Caco-2 (cell line): ENCODE results near the gene MYO15B. TPM values are rescaled to one million over a fixed set of nuclear protein-coding genes. Genes with fewer than 3 reads are reported as not detected.

Experiments used
- BruUV-seq: library from RNA; stranded (reverse); fragments of 400-500 nt; replicated peaks from 2 replicates; lab custom pipeline; 2021; lab: Mats Ljungman, UMichigan
- CTCF ChIA-PET: fragments of 300-600 bp; sonication (Branson Sonifier 250); formaldehyde crosslinking; loops from one replicate; lab custom pipeline; 2022; ENCODE audit warnings: antibody characterized with exemption; lab: Charles Lee
- POLR2A ChIA-PET: fragments of 300-600 bp; sonication (Branson Sonifier 250); formaldehyde crosslinking; loops from one replicate; lab custom pipeline; 2022; ENCODE audit warnings: antibody characterized with exemption; lab: Charles Lee
- DNase-seq, 2 experiments: peaks; one replicate each; pipeline versions ENCODE4 v3.0.0 to v3.0.0-alpha.2; 2020 to 2022
- H3K27me3 ChIP-seq: replicated peaks from 2 replicates; pipeline ENCODE4 v1.6.0; 2011; ENCODE audit warnings: low read length; ENCODE audit not compliant: control insufficient read depth, insufficient read depth
- H3K36me3 ChIP-seq: 2 replicates; pipeline ENCODE4 v1.5.1; 2011; ENCODE audit warnings: low read length; ENCODE audit not compliant: control insufficient read depth, insufficient read depth
- H3K4me1 ChIP-seq: fragments of 250-450 bp; sonication (Bioruptor Pico); 2 replicates; pipeline ENCODE4 v1.5.1; 2020; ENCODE audit warnings: mild to moderate bottlenecking
- H3K4me3 ChIP-seq: 2 replicates; pipeline ENCODE4 v1.5.1; 2011; ENCODE audit warnings: low read depth, mild to moderate bottlenecking, control low read depth, low read length
- H3K9me3 ChIP-seq: fragments of 250-450 bp; sonication (Bioruptor Pico); 2 replicates; pipeline ENCODE4 v1.5.1; 2020; ENCODE audit warnings: mild to moderate bottlenecking, moderate library complexity
- H3K27ac Mint-ChIP-seq: one replicate; pipeline ENCODE4 v1.8.0; 2022; ENCODE audit warnings: mixed read lengths; ENCODE audit not compliant: unreplicated experiment
- H3K27me3 Mint-ChIP-seq: one replicate; pipeline ENCODE4 v1.8.0; 2022; ENCODE audit warnings: mixed read lengths; ENCODE audit not compliant: insufficient read depth, unreplicated experiment
- H3K36me3 Mint-ChIP-seq: one replicate; pipeline ENCODE4 v1.8.0; 2022; ENCODE audit warnings: mild to moderate bottlenecking, mixed read lengths; ENCODE audit not compliant: insufficient read depth, unreplicated experiment
- H3K4me1 Mint-ChIP-seq: one replicate; pipeline ENCODE4 v1.8.0; 2022; ENCODE audit warnings: low read depth, mixed read lengths; ENCODE audit not compliant: unreplicated experiment
- H3K4me3 Mint-ChIP-seq: one replicate; pipeline ENCODE4 v1.8.0; 2022; ENCODE audit warnings: mild to moderate bottlenecking, moderate library complexity, mixed read lengths; ENCODE audit not compliant: unreplicated experiment
- H3K9me3 Mint-ChIP-seq: one replicate; pipeline ENCODE4 v1.8.0; 2022; ENCODE audit warnings: mixed read lengths; ENCODE audit not compliant: unreplicated experiment
- intact Hi-C: fragments of 100-400 bp; cut with micrococcal nuclease; formaldehyde crosslinking; loops from one replicate; pipeline ENCODE4 v1.10.0; 2022; ENCODE audit not compliant: unreplicated experiment
- total RNA-seq: library from RNA; stranded (reverse); gene quantifications from 2 replicates; pipeline ENCODE4 v1.2.3, GENCODE V29; 2022
- TF ChIP-seq, protein P1 (sequence below), 2 experiments: fragments of 200-600 bp in 1 of 2; IDR thresholded peaks; 1 replicate in 1 of 2; 2 replicates in 1 of 2; pipeline versions ENCODE4 v1.5.1 to v1.8.0; 2011 to 2022; ENCODE audit warnings: antibody characterized with exemption in 1 of 2, control low read depth in 1 of 2, inconsistent platforms in 1 of 2, low read depth in 1 of 2, low read length in 1 of 2, mild to moderate bottlenecking in 1 of 2, moderate library complexity in 1 of 2; ENCODE audit not compliant: insufficient read depth in 1 of 2, severe bottlenecking in 1 of 2, unreplicated experiment in 1 of 2

The MYO15B gene
- total RNA-seq, 1 experiment from 2014 or later, result 12.3 TPM

DNA sequence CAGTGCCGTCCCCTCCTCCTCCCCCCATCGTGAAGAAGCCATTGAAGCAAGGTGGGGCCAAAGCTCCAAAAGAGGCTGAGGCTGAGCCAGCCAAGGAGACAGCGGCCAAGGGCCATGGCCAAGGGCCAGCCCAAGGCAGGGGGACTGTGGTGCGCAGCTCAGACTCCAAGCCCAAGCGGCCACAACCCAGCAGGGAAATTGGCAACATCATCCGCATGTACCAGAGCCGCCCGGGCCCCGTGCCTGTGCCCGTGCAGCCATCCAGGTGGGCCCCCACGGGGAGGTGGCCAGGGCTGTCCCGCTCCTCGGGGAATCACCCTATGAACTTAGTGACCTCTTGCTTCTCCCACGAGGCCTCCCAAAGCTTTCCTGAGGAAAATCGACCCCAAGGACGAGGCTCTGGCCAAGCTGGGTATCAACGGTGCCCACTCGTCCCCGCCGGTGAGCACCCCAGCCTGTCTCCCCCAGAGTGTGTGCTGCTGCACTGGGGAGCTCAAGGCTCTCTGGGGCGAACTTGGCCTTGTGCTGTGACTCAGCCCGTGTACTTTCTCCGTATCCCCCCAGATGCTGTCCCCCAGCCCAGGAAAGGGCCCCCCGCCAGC, 29.0 kb downstream of the MYO15B start:
- POLR2A ChIA-PET, result interaction anchor here (0.6 to 0.7 kb wide), 2 partner anchors 30 to 220 kb away, joined by 3 to 5 read pairs; no protein-coding TSS in a partner anchor
- BruUV-seq, result no TSS peak

DNA sequence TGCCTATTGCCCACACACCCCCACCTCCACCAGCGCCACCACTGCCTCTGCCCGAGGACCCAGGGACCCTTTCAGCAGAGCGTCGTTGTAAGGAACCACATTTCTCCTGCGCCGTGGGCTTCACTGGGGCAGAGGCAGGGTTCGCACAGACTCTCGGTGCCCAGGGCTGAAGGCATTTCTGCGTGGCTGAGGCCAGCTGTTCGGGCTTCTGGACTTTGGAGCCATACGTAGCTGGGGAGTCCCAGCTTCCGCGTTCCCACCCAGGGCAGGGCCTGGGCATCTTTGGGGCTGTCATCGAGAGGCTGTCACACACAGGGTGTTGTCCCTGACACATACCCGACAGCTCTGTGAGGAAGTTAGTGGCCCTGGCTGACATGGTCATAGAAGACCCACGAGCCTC, 29.6 kb downstream of the MYO15B start:
- peak in 1 of 2 experiments; percentile 72 for DNase-seq
- Histone ChIP-seq H3K27me3 (no peaks in the 10 kb centered on the region), H3K36me3 (no peaks in the 10 kb centered on the region), H3K4me3 (no peak overlapping the region), H3K9me3 (no peaks in the 10 kb centered on the region), H3K4me1 (peaks cover 21% of the 10 kb centered on the region)
- H3K9me3 Mint-ChIP-seq, result no peaks in the 10 kb centered on the region
- TF ChIP-seq, protein P1, sequence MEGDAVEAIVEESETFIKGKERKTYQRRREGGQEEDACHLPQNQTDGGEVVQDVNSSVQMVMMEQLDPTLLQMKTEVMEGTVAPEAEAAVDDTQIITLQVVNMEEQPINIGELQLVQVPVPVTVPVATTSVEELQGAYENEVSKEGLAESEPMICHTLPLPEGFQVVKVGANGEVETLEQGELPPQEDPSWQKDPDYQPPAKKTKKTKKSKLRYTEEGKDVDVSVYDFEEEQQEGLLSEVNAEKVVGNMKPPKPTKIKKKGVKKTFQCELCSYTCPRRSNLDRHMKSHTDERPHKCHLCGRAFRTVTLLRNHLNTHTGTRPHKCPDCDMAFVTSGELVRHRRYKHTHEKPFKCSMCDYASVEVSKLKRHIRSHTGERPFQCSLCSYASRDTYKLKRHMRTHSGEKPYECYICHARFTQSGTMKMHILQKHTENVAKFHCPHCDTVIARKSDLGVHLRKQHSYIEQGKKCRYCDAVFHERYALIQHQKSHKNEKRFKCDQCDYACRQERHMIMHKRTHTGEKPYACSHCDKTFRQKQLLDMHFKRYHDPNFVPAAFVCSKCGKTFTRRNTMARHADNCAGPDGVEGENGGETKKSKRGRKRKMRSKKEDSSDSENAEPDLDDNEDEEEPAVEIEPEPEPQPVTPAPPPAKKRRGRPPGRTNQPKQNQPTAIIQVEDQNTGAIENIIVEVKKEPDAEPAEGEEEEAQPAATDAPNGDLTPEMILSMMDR (IDR thresholded peaks at IDR 0.05; ENCODE audit: insufficient read depth in 1 of 2, low read depth in 1 of 2, low read length in 1 of 2, severe bottlenecking in 1 of 2, unreplicated experiment in 1 of 2), result no peak
- no peaks in the 10 kb centered on the region for H3K27me3 Mint-ChIP-seq
- intact Hi-C loops, result no loop called here
- H3K27ac Mint-ChIP-seq, result no peak overlapping the region
- BruUV-seq, result no TSS peak
- CTCF ChIA-PET, result interaction anchor here (0.7 to 1.7 kb wide), 4 partner anchors 16 to 131 kb away, joined by 3 to 8 read pairs (median 5); partner anchors contain the start of gene SMIM5
- no peak overlapping the region for H3K4me3 Mint-ChIP-seq
- peaks cover 5% of the 10 kb centered on the region for H3K4me1 Mint-ChIP-seq
- POLR2A ChIA-PET, result interaction anchor here (0.8 kb wide), 1 partner anchor 163 kb away, joined by 4 read pairs; no protein-coding TSS in a partner anchor
- H3K36me3 Mint-ChIP-seq, result peaks cover 9% of the 10 kb centered on the region

More for the DNA sequence above, 29.0 kb downstream of the MYO15B start:
- DNase-seq, result no peak
- H3K4me3 ChIP-seq, result no peak overlapping the region
- TF ChIP-seq, protein P1 (IDR thresholded peaks at IDR 0.05; ENCODE audit: insufficient read depth in 1 of 2, low read depth in 1 of 2, low read length in 1 of 2, severe bottlenecking in 1 of 2, unreplicated experiment in 1 of 2), result no peak
- Mint-ChIP-seq H3K4me3 (no peak overlapping the region), H3K36me3 (peaks cover 15% of the 10 kb centered on the region), H3K4me1 (peaks cover 7% of the 10 kb centered on the region), H3K27me3 (no peaks in the 10 kb centered on the region), H3K9me3 (no peaks in the 10 kb centered on the region), H3K27ac (no peak overlapping the region)
- CTCF ChIA-PET, result interaction anchor here (0.8 to 1.7 kb wide), 3 partner anchors 17 to 131 kb away, joined by 3 to 8 read pairs (median 5); partner anchors contain the start of gene SMIM5
- H3K36me3 ChIP-seq, result no peaks in the 10 kb centered on the region
- no peaks in the 10 kb centered on the region for H3K27me3 ChIP-seq
- intact Hi-C loops, result no loop called here
- H3K9me3 ChIP-seq, result no peaks in the 10 kb centered on the region
- peaks cover 22% of the 10 kb centered on the region for H3K4me1 ChIP-seq

DNA sequence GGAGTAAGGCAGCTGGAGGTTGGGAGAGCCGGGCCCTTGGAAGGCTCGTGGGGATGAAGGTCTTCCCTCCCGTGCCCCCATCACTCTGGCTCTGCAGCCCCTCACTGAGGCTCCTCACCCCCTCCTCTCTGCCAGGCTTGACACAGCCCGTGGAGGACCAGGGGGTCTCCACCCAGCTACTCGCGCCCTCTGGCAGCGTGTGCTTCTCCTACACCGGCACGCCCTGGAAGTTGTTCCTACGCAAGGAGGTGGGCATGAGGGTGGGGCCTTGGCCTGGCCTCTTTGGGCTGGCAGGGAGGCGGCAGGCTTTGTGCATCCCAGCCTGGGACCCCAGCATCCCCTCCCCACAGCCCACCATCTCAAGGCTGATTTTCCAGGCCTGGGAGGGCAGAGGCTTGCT, 30.1 kb downstream of the MYO15B start:
- H3K27me3 Mint-ChIP-seq, result no peaks in the 10 kb centered on the region
- intact Hi-C loops, result no loop called here
- H3K4me1 Mint-ChIP-seq, result peaks cover 9% of the 10 kb centered on the region
- no peak overlapping the region for H3K4me3 Mint-ChIP-seq
- peaks cover 13% of the 10 kb centered on the region for H3K36me3 Mint-ChIP-seq
- no peak for DNase-seq
- H3K36me3 ChIP-seq, result no peaks in the 10 kb centered on the region
- H3K9me3 ChIP-seq, result no peaks in the 10 kb centered on the region
- ChIA-PET CTCF (interaction anchor here (0.7 to 1.7 kb wide), 3 partner anchors 16 to 130 kb away, joined by 5 to 8 read pairs (median 5); partner anchors contain the start of gene SMIM5), POLR2A (interaction anchor here (0.8 kb wide), 1 partner anchor 162 kb away, joined by 4 read pairs; no protein-coding TSS in a partner anchor)
- no TSS peak for BruUV-seq
- TF ChIP-seq, protein P1 (IDR thresholded peaks at IDR 0.05; ENCODE audit: insufficient read depth in 1 of 2, low read depth in 1 of 2, low read length in 1 of 2, severe bottlenecking in 1 of 2, unreplicated experiment in 1 of 2), result no peak
- H3K4me1 ChIP-seq, result peaks cover 17% of the 10 kb centered on the region
- H3K27me3 ChIP-seq, result no peaks in the 10 kb centered on the region
- no peaks in the 10 kb centered on the region for H3K9me3 Mint-ChIP-seq
- H3K27ac Mint-ChIP-seq, result no peak overlapping the region
- H3K4me3 ChIP-seq, result no peak overlapping the region
